Measurements from ENCODE around the gene B4GALT5. TPM values are rescaled to one million over a fixed set of nuclear protein-coding genes. Genes with fewer than 3 reads are reported as not detected.

B4GALT5 gene
- total RNA-seq, 2 experiments from 2014 or later: 9.8 to 18.8 TPM

- H3K4me2 ChIP-seq (ENCODE audit: low read length): no peak overlapping the region
- peaks cover 68% of the 10 kb centered on the region for H3K4me1 ChIP-seq (ENCODE audit: insufficient read depth, low read length, poor library complexity, severe bottlenecking)
- no peaks in the 10 kb centered on the region for H3K9me2 ChIP-seq (ENCODE audit: insufficient read depth, low read length)
- H3K36me3 ChIP-seq (ENCODE audit: insufficient read depth, low read length): no peaks in the 10 kb centered on the region; the same call in none of the 2 replicates
- peaks cover 96% of the 10 kb centered on the region for H3K79me2 ChIP-seq (ENCODE audit: insufficient read depth, low read depth, low read length)
- intact Hi-C loops (cut with micrococcal nuclease; ENCODE audit: unreplicated experiment): no loop called here
- H4K20me1 ChIP-seq (ENCODE audit: insufficient read depth, low read length): peaks cover 14% of the 10 kb centered on the region
- no peak for DNase-seq (ENCODE audit: low spot score)
- no peak overlapping the region for H3K27ac ChIP-seq (ENCODE audit: low read depth, low read length, poor library complexity, severe bottlenecking)
- TF ChIP-seq CTCF (conservative IDR thresholded peaks at IDR 0.05; ENCODE audit: low read length) (no peak), EZH2phosphoT487 (IDR thresholded peaks at IDR 0.05; ENCODE audit: borderline replicate concordance, low read depth, low read length) (no peak)
- BruUV-seq (replicated peaks): no TSS peak
- H3K9me3 ChIP-seq (ENCODE audit: low read length): no peaks in the 10 kb centered on the region
- no peak overlapping the region for H3K4me3 ChIP-seq (ENCODE audit: low read depth, low read length, poor library complexity, severe bottlenecking)
- ChIA-PET POLR2A (interaction anchor here (0.7 to 2.5 kb wide), 3 partner anchors 7 to 154 kb away, joined by 3 to 13 read pairs (median 4); no protein-coding TSS in a partner anchor), CTCF (ENCODE audit: unreplicated experiment) (no interaction called here)
- H2AFZ ChIP-seq (ENCODE audit: low read length): no peak overlapping the region
Measured at GRCh38 chr20:49691818-49692568, 21.7 kb downstream of the B4GALT5 start.

GRCh38 chr20:49690899-49691620 lies 22.6 kb downstream of the B4GALT5 start:
- H2AFZ ChIP-seq (ENCODE audit: low read length): no peak overlapping the region
- H3K9me3 ChIP-seq (ENCODE audit: low read length): no peaks in the 10 kb centered on the region
- no peak for DNase-seq (ENCODE audit: low spot score)
- H3K4me3 ChIP-seq (ENCODE audit: low read depth, low read length, poor library complexity, severe bottlenecking): no peak overlapping the region
- H3K4me2 ChIP-seq (ENCODE audit: low read length): no peak overlapping the region
- ChIA-PET CTCF (ENCODE audit: unreplicated experiment) (no interaction called here), POLR2A (interaction anchor here (1.3 kb wide), 1 partner anchor 18 kb away, joined by 3 read pairs; no protein-coding TSS in a partner anchor)
- BruUV-seq (replicated peaks): no TSS peak
- TF ChIP-seq CTCF (conservative IDR thresholded peaks at IDR 0.05; ENCODE audit: low read length): no peak
- no peak for TF ChIP-seq EZH2phosphoT487 (IDR thresholded peaks at IDR 0.05; ENCODE audit: borderline replicate concordance, low read depth, low read length)
- peaks cover 96% of the 10 kb centered on the region for H3K79me2 ChIP-seq (ENCODE audit: insufficient read depth, low read depth, low read length)
- H3K36me3 ChIP-seq (ENCODE audit: insufficient read depth, low read length): no peaks in the 10 kb centered on the region; the same call in none of the 2 replicates
- H4K20me1 ChIP-seq (ENCODE audit: insufficient read depth, low read length): peaks cover 14% of the 10 kb centered on the region
- H3K4me1 ChIP-seq (ENCODE audit: insufficient read depth, low read length, poor library complexity, severe bottlenecking): peaks cover 69% of the 10 kb centered on the region
- no peaks in the 10 kb centered on the region for H3K9me2 ChIP-seq (ENCODE audit: insufficient read depth, low read length)
- H3K27ac ChIP-seq (ENCODE audit: low read depth, low read length, poor library complexity, severe bottlenecking): no peak overlapping the region
- intact Hi-C loops (cut with micrococcal nuclease; ENCODE audit: unreplicated experiment): no loop called here
